Fibroblast of skin of left quadriceps (primary cell): ENCODE results near the gene UMODL1.

Experiments used
- DNase-seq, 2 experiments: peaks; one replicate each; pipeline ENCODE4 v3.0.0-alpha.2; 2013; ENCODE audit warnings: low read depth in 2 of 2

Gene UMODL1

GRCh38 chr21:42096566-42096965, 25.4 kb downstream of the UMODL1 start:
- no peak for DNase-seq

GRCh38 chr21:42097274-42097673, 26.2 kb downstream of the UMODL1 start:
- DNase-seq = no peak

DNA sequence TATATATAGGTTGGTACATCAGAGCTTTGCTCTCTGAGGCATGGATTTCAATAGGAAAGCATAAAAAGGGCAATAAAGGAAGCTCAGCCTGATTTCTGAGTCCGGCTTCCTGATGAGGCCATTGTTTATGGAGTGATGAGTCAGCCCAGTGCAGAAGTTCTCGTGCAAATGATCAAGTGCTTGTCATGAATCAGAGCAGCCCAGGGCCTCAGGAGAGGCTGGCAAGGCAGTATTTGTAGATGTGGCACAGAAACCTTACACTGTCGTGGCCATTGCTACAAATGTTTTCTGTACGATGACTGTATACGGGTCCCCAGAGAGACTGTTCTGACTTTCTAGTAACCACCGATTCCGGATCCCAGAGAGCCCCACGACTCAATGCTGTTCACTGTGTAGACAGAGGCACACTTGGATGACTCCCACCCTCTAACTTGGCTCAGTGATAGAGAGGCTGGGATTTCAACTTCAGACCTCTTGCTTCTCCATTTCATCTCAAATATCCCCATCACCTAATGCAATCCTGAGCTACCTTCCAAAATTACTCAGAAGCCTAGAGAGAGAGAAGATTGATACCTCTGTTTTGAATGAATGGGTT, 26.8 kb downstream of the UMODL1 start:
- DNase-seq = peak; percentile 90 to 91

- DNase-seq = no peak
Observed at GRCh38 chr21:42098957-42099505, 27.9 kb downstream of the UMODL1 start.

GRCh38 chr21:42101246-42101645, 30.1 kb downstream of the UMODL1 start:
- DNase-seq = no peak

- DNase-seq = no peak
Observed at GRCh38 chr21:42102076-42102475, 31.0 kb downstream of the UMODL1 start.

GRCh38 chr21:42102526-42102925, 31.4 kb downstream of the UMODL1 start:
- DNase-seq = no peak

DNA sequence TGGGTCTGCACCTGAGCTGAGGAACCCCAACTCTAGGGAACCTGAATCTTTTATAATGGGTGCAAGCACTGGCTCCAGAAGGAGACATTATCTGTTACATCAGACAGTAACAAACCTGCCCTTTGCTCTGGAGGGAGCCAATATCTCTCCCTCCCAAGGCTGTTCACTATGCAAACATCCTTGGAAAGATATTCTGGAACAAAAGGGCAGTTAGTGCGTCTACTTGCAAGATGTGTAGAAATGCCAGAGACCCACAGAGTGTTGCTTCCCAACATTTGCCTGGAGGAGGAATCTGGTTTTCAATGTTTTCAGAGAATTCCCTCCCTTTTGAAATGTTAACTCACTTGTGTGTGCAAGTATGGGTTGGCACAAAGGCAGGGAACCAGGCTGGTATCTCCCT, 31.9 kb downstream of the UMODL1 start:
- no peak for DNase-seq

GRCh38 chr21:42103843-42104242, 32.7 kb downstream of the UMODL1 start:
- no peak for DNase-seq

GRCh38 chr21:42105476-42106315, 34.6 kb downstream of the UMODL1 start:
- no peak for DNase-seq

DNA sequence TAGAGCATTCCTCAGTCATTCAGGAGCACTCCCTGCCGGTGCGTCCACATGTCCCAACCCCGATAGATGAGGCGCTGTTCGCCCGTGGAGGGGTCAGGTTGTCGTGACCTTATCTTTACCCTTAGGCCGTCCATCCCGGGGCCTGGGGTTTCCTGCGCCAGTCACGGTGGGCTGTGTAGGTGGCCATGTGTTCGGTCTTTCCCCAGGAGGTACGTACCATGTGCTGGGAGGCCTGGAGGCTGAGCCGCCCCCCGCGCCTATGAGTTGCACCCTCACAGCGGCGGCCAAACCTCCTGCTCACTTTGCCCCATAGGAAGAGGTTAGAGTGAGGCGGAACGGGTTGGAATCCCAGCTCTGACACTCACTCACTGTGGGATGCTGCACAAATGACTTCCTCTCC, 35.3 kb downstream of the UMODL1 start:
- no peak for DNase-seq

DNA sequence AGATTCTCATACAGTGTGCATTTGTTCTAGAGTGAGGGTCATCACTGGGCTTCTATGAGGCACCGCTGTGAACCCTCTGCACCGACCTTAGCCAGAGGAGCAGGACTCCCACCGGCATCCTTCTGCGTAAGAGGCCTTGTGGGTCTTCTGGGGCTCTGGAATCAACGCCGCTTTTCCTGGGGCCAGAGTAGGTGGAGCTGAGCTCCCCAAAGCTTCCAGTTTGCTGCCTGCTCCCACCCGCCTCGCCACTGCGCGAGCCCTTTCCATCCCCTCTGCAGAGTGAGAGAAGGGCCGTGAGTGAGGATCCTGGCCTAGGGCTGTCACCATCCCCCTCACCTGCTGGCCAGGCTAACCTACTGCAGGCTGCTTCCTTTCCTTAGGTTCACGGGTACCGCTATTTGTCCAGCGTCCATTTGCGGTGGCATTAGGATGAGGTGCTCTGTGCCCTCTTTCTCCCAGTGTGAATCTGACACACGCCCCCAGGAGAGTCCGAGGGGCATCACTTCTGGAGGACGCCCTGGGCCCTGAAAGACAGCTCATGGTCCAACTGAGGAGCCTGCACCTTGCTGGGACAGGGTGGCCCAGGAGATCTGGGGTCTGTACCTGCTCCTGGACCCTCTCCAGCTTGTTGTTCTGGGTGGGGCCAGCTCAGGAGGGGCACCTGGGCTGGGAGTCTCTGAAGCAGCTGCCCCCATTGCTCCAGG, 36.2 kb downstream of the UMODL1 start:
- DNase-seq = no peak

GRCh38 chr21:42107881-42108553, 36.9 kb downstream of the UMODL1 start:
- DNase-seq = peak; percentile 18 to 23

DNA sequence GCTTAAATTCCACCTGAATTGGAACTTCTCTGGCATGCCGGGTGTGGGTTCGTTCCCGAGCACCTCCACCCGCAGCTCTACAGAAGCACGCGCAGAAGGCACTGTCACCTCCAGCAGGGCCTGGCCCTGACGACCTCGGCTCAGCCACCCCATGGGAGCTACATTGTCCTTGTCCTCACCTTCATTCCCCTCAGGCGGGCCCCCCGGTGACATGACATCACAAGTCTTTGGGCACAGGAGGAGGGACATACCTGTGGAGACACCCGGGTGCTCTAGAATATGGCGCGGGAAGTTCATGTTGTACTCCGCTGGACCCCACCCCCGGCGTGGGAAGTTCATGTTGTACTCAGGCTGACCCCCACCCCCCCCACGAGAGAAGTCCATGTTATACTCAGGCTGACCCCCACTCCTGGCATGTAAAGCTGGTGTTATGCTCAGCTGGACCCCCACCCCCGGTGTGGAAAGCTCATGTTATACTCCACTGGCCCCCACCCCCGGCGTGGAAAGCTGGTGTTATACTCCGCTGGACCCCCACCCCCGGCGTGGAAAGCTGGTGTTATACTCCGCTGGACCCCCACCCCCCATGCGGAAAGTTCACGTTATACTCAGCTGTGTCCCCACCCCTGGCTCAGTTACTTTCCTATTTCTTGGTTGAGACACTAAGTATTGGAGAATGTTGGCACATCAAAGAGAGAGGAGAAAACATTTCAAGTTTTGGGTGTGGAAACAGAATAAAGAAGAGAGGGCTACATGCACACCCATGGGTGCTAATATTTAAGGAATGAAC, 37.6 kb downstream of the UMODL1 start:
- no peak for DNase-seq

DNA sequence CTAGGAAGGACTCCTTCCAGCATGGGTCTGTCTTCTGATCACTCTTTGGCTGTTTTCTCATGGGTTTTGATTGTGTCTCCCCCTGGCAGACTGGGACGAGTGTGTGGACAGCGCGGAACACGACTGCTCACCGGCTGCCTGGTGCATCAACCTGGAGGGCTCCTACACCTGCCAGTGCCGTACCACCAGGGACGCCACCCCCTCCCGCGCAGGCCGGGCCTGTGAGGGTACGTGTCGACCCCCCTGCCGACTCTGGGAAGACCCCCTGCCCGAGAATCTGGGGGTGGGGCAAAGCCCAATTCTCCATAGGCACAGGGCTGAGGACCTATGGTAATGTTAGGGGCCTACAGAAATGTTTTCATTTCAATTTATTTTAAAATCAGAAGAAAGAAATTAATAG, 38.4 kb downstream of the UMODL1 start:
- no peak for DNase-seq

GRCh38 chr21:42109873-42110525, 38.9 kb downstream of the UMODL1 start:
- DNase-seq = no peak

GRCh38 chr21:42110691-42111469, 39.8 kb downstream of the UMODL1 start:
- no peak for DNase-seq

DNA sequence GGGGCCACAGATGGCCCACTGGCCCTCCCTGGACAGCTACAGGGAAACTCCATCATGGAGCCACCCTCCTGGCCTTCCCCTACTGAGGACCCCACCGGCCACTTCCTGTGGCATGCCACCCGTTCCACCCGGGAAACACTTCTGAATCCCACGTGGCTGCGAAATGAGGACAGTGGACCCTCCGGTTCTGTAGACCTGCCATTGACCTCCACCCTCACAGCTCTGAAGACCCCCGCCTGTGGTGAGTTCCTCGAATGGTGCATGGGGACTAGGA, 40.3 kb downstream of the UMODL1 start:
- no peak for DNase-seq

- DNase-seq = no peak
Observed at GRCh38 chr21:42111811-42112210, 40.7 kb downstream of the UMODL1 start.

DNA sequence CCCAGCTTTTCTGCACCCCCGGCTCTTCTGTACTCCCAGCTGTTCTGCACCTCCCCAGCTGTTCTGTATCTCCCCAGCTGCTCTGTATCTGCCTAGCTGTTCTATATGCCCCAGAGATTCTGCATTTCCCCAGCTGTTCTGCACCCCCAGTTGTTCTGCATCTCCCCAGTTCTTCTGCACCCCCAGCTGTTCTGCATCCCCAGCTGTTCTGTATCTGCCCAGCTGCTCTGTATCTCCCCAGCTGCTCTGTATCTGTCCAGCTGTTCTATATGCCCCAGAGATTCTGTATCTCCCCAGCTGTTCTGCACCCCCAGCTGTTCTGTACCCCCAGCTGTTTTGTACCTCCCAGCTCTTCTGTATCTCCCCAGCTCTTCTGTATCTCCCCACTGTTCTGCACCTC, 41.1 kb downstream of the UMODL1 start:
- DNase-seq = no peak
